ENCODE data around the gene BARHL1. TPM values are rescaled to one million over a fixed set of nuclear protein-coding genes. Genes with fewer than 3 reads are reported as not detected.

BARHL1 gene
- total and polyA plus RNA-seq, 2 experiments from 2014 or later = not detected

GRCh38 chr9:132622159-132622558 lies 39.8 kb downstream of the BARHL1 start:
- DNase-seq (ENCODE audit: low read depth in 1 of 2, low spot score in 1 of 2) = peak in 1 of 2 donors; percentile 58
- Histone ChIP-seq H3K27me3 (no peaks in the 10 kb centered on the region), H3K4me1 (ENCODE audit: low read depth) (no peaks in the 10 kb centered on the region), H3K36me3 (peaks cover 7% of the 10 kb centered on the region), H3K4me3 (no peak overlapping the region), H3K27ac (no peak overlapping the region), H3K9me3 (ENCODE audit: low read depth) (no peaks in the 10 kb centered on the region)
- TF ChIP-seq CTCF (IDR thresholded peaks at IDR 0.05; ENCODE audit: low read depth, low read length) = no peak

GRCh38 chr9:132626285-132626684 lies 43.9 kb downstream of the BARHL1 start:
- no peak for TF ChIP-seq CTCF (IDR thresholded peaks at IDR 0.05; ENCODE audit: low read depth, low read length)
- no peaks in the 10 kb centered on the region for H3K27me3 ChIP-seq
- H3K36me3 ChIP-seq = peaks cover 19% of the 10 kb centered on the region
- no peak overlapping the region for H3K27ac ChIP-seq
- DNase-seq (ENCODE audit: low read depth in 1 of 2, low spot score in 1 of 2) = no peak
- no peaks in the 10 kb centered on the region for H3K4me1 ChIP-seq (ENCODE audit: low read depth)
- H3K4me3 ChIP-seq = no peak overlapping the region
- no peaks in the 10 kb centered on the region for H3K9me3 ChIP-seq (ENCODE audit: low read depth)

GRCh38 chr9:132627106-132627505 lies 44.7 kb downstream of the BARHL1 start:
- no peaks in the 10 kb centered on the region for H3K9me3 ChIP-seq (ENCODE audit: low read depth)
- no peak overlapping the region for H3K4me3 ChIP-seq
- peaks cover 19% of the 10 kb centered on the region for H3K36me3 ChIP-seq
- TF ChIP-seq CTCF (IDR thresholded peaks at IDR 0.05; ENCODE audit: low read depth, low read length) = no peak
- no peak overlapping the region for H3K27ac ChIP-seq
- H3K27me3 ChIP-seq = no peaks in the 10 kb centered on the region
- DNase-seq (ENCODE audit: low read depth in 1 of 2, low spot score in 1 of 2) = no peak
- no peaks in the 10 kb centered on the region for H3K4me1 ChIP-seq (ENCODE audit: low read depth)

GRCh38 chr9:132627594-132627993 lies 45.2 kb downstream of the BARHL1 start:
- no peaks in the 10 kb centered on the region for H3K4me1 ChIP-seq (ENCODE audit: low read depth)
- no peak for DNase-seq (ENCODE audit: low read depth in 1 of 2, low spot score in 1 of 2)
- no peaks in the 10 kb centered on the region for H3K27me3 ChIP-seq
- H3K4me3 ChIP-seq = no peak overlapping the region
- no peak for TF ChIP-seq CTCF (IDR thresholded peaks at IDR 0.05; ENCODE audit: low read depth, low read length)
- H3K9me3 ChIP-seq (ENCODE audit: low read depth) = no peaks in the 10 kb centered on the region
- no peak overlapping the region for H3K27ac ChIP-seq
- H3K36me3 ChIP-seq = peaks cover 18% of the 10 kb centered on the region

- no peak for TF ChIP-seq CTCF (IDR thresholded peaks at IDR 0.05; ENCODE audit: low read depth, low read length)
- no peak overlapping the region for H3K27ac ChIP-seq
- no peaks in the 10 kb centered on the region for H3K9me3 ChIP-seq (ENCODE audit: low read depth)
- H3K4me3 ChIP-seq = no peak overlapping the region
- no peaks in the 10 kb centered on the region for H3K4me1 ChIP-seq (ENCODE audit: low read depth)
- no peak for DNase-seq (ENCODE audit: low read depth in 1 of 2, low spot score in 1 of 2)
- no peaks in the 10 kb centered on the region for H3K27me3 ChIP-seq
- H3K36me3 ChIP-seq = peaks cover 15% of the 10 kb centered on the region
These were observed 46.3 kb downstream of the BARHL1 start for GRCh38 chr9:132628746-132629145.

- no peak for TF ChIP-seq CTCF (IDR thresholded peaks at IDR 0.05; ENCODE audit: low read depth, low read length)
- peaks cover 15% of the 10 kb centered on the region for H3K36me3 ChIP-seq
- no peaks in the 10 kb centered on the region for H3K4me1 ChIP-seq (ENCODE audit: low read depth)
- H3K4me3 ChIP-seq = no peak overlapping the region
- no peaks in the 10 kb centered on the region for H3K9me3 ChIP-seq (ENCODE audit: low read depth)
- no peaks in the 10 kb centered on the region for H3K27me3 ChIP-seq
- H3K27ac ChIP-seq = no peak overlapping the region
- no peak for DNase-seq (ENCODE audit: low read depth in 1 of 2, low spot score in 1 of 2)
These were observed 47.7 kb downstream of the BARHL1 start for GRCh38 chr9:132630116-132630515.

Data from cardiac muscle cell (in vitro differentiated cells and primary cell).